K562 (cell line): Measurements from ENCODE around the gene STX1B. TPM values are rescaled to one million over a fixed set of nuclear protein-coding genes. Genes with fewer than 3 reads are reported as not detected.

Experiments
- ELK3 ChIP-seq: fragments of 450-650 bp; formaldehyde crosslinking; IDR thresholded peaks from 2 replicates; pipeline ENCODE4 v1.4.0; 2020; ENCODE audit warnings: mild to moderate bottlenecking
- ETS2 ChIP-seq: IDR thresholded peaks from 2 replicates; pipeline ENCODE4 v1.6.1; 2016; ENCODE audit warnings: borderline replicate concordance, missing genetic modification characterization, mild to moderate bottlenecking, moderate library complexity, missing compliant biosample characterization; ENCODE audit not compliant: poor library complexity, severe bottlenecking
- FOXP1 ChIP-seq: sonication (generic); formaldehyde crosslinking; IDR thresholded peaks from 2 replicates; pipeline ENCODE4 v1.8.0; 2022; ENCODE audit warnings: mild to moderate bottlenecking, missing genetic modification reagents
- HSF4 ChIP-seq: fragments of 250-450 bp; sonication (Bioruptor Pico); IDR thresholded peaks from 2 replicates; pipeline ENCODE4 v2.1.2; 2022; ENCODE audit warnings: mild to moderate bottlenecking, moderate library complexity, borderline replicate concordance
- MYBL2 ChIP-seq, 2 experiments: fragments of 450-650 bp in 1 of 2; sonication (generic) in 1 of 2; formaldehyde crosslinking in 1 of 2; IDR thresholded peaks; 2 replicates each; pipeline versions ENCODE4 v1.6.1 to v1.8.1; 2017 to 2022; ENCODE audit warnings: borderline replicate concordance in 1 of 2, inconsistent platforms in 1 of 2, low read depth in 1 of 2, mild to moderate bottlenecking in 1 of 2, missing genetic modification reagents in 1 of 2, moderate library complexity in 1 of 2
- NCOR1 ChIP-seq: fragments of 450-650 bp; IDR thresholded peaks from 2 replicates; pipeline ENCODE4 v1.6.1; 2016; ENCODE audit warnings: mild to moderate bottlenecking, moderate library complexity
- POLR2A ChIP-seq: fragments of 450-650 bp; conservative IDR thresholded peaks from 2 replicates; pipeline ENCODE4 v1.6.1; 2016
- POLR2G ChIP-seq: fragments of 200-400 bp; formaldehyde crosslinking; IDR thresholded peaks from 2 replicates; pipeline ENCODE4 v1.6.1; 2017; ENCODE audit warnings: low read depth, mild to moderate bottlenecking, antibody characterized with exemption, low read length, moderate library complexity
- POLR3G ChIP-seq: IDR thresholded peaks from 2 replicates; pipeline ENCODE4 v1.6.1; 2011; ENCODE audit not compliant: insufficient read length, insufficient replicate concordance; ENCODE audit errors: extremely low read depth
- RBM34 ChIP-seq: fragments of 200-400 bp; formaldehyde crosslinking; IDR thresholded peaks from 2 replicates; pipeline ENCODE4 v1.6.1; 2018; ENCODE audit warnings: low read length, borderline replicate concordance; ENCODE audit not compliant: insufficient read depth
- RFX1 ChIP-seq: fragments of 450-650 bp; IDR thresholded peaks from 2 replicates; pipeline ENCODE4 v1.6.1; 2016; ENCODE audit warnings: mild to moderate bottlenecking, moderate library complexity
- SMC3 ChIP-seq: conservative IDR thresholded peaks from 2 replicates; pipeline ENCODE4 v1.6.1; 2011; ENCODE audit warnings: low read depth, low read length, improper control_type of control experiment; ENCODE audit not compliant: insufficient read depth
- SREBF2 ChIP-seq: sonication (generic); formaldehyde crosslinking; IDR thresholded peaks from 2 replicates; pipeline ENCODE4 v1.4.0; 2020; ENCODE audit warnings: mild to moderate bottlenecking, missing genetic modification reagents
- STAT5B ChIP-seq: fragments of 250-450 bp; sonication (Bioruptor Pico); IDR thresholded peaks from 2 replicates; pipeline ENCODE4 v1.8.0; 2021; ENCODE audit warnings: mild to moderate bottlenecking, inconsistent platforms
- SUPT5H ChIP-seq: fragments of 450-650 bp; IDR thresholded peaks from 2 replicates; pipeline ENCODE4 v1.6.1; 2016
- TRIM25 ChIP-seq: fragments of 450-650 bp; IDR thresholded peaks from 2 replicates; pipeline ENCODE4 v1.7.0; 2016; ENCODE audit warnings: borderline replicate concordance
- ZFX ChIP-seq: sonication (generic); formaldehyde crosslinking; IDR thresholded peaks from 2 replicates; pipeline ENCODE4 v1.8.0; 2022; ENCODE audit warnings: mild to moderate bottlenecking, missing genetic modification reagents, moderate library complexity
- ZNF41 ChIP-seq: fragments of 250-450 bp; sonication (Bioruptor Pico); conservative IDR thresholded peaks from 2 replicates; pipeline ENCODE4 v1.4.0; 2020; ENCODE audit warnings: mild to moderate bottlenecking
- ZNF592 ChIP-seq: fragments of 450-650 bp; IDR thresholded peaks from 2 replicates; pipeline ENCODE4 v1.6.1; 2017; ENCODE audit warnings: antibody characterized with exemption, mild to moderate bottlenecking
- polyA plus RNA-seq, 8 experiments: library from polyadenylated mRNA; depleted of rRNA in 4 of 8; stranded (reverse) in 5 of 8; unstranded in 3 of 8; fragments of >200 nt; fragmentation: Nextera tagmentation in 2 of 8; fragmentation: Illumina TruSeq in 1 of 8; extraction: Ambion mirVana in 2 of 8; extraction: Trizol in 1 of 8; gene quantifications; 2 replicates each; pipeline versions ENCODE4 v1.2.1 to v1.2.3, GENCODE V29; 2011 to 2014; ENCODE audit warnings: inconsistent platforms in 1 of 8, missing spikeins in 1 of 8
- total RNA-seq, 7 experiments: library from RNA; depleted of rRNA in 6 of 7; stranded (reverse); fragments of >200 nt in 6 of 7; fragmentation: Illumina TruSeq in 2 of 7; extraction: Trizol in 2 of 7; gene quantifications; 2 replicates each; pipeline versions ENCODE4 v1.2.1 to v1.2.3, GENCODE V29; 2011 to 2021; ENCODE audit warnings: low replicate concordance in 1 of 7

STX1B gene
- total and polyA plus RNA-seq, 9 of the 15 experiments (the other 6 are each of a cell fraction or from before 2014, with no cell fraction given): 0.07 to 2.5 (median 0.86) TPM

- TF ChIP-seq ZNF592 (peak; percentile 77), NCOR1 (no peak), FOXP1 (CRISPR knock-in tag) (no peak), ETS2 (no peak), MYBL2 (IDR thresholded peaks at IDR 0.05; ENCODE audit: low read depth) (no peak), MYBL2 (CRISPR knock-in tag; IDR thresholded peaks at IDR 0.05; ENCODE audit: borderline replicate concordance) (no peak), SREBF2 (CRISPR knock-in tag) (no peak), TRIM25 (no peak), RFX1 (no peak), ZNF41 (CRISPR knock-in tag) (no peak), POLR3G (no peak), HSF4 (CRISPR knock-in tag) (no peak), RBM34 (no peak), SUPT5H (no peak), POLR2G (peak; percentile 61), ZFX (CRISPR knock-in tag) (no peak), POLR2A (no peak), STAT5B (CRISPR knock-in tag) (no peak), SMC3 (peak; percentile 76), ELK3 (CRISPR knock-in tag) (no peak)
Observed at GRCh38 chr16:30941600-30942425, 68.6 kb downstream of the STX1B start (continued).
